GM18505 (cell line): Measurements from ENCODE around the gene GABRD.

Source experiments
- ATAC-seq: cut with Tn5 transposase; IDR thresholded peaks from one replicate; pipeline ENCODE4 v1.9.1; 2021; ENCODE audit not compliant: unreplicated experiment
- POLR2A ChIP-seq: IDR thresholded peaks from 4 replicates; pipeline ENCODE4 v1.6.1; 2011; ENCODE audit warnings: borderline replicate concordance; ENCODE audit not compliant: insufficient read depth, insufficient read length; ENCODE audit errors: extremely low read depth

Gene GABRD

GRCh38 chr1:2052054-2052679 is 33.0 kb downstream of the GABRD start:
- ATAC-seq, result no peak
- TF ChIP-seq POLR2A, result no peak

DNA sequence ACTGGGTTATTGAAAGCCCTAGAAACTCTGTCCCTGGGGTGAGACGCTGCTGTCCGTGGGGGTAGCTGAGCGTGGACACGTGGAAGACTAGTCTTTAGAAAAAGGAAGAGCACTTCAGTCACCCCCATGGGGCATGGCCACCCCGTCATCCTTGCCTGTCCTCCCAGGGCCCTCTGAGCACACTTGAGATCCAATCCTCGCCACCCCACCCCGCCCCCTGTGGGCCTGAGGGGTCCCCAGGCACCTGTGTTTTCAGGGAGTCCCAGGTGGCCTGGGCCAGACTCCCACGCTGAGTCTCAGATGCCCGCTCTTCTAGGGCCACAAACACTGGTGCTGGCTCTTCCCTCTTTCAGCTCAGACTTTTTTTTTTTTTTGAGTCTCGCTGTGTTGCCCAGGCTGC is 33.6 kb downstream of the GABRD start:
- no peak for ATAC-seq
- TF ChIP-seq POLR2A, result no peak

DNA sequence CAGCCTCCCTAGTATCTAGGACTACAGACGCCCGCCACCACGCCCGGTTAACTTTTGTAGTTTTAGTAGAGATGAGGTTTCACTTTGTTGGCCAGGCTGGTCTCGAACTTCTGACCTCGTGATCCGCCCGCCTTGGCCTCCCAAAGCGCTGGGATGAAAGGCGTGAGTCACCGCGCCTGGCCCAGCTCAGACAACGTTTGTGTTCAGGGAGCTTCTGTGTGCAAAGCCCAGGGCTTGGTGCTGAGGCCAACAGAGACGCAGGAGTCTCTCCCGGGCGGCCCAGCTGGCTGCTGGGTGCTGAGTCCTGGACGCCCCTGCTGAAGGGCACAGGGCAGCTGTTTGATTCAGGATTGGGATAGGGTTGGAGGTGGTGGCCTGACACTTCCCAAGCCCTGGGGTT is 34.1 kb downstream of the GABRD start:
- no peak for ATAC-seq
- TF ChIP-seq POLR2A, result no peak

GRCh38 chr1:2053784-2054376 is 34.7 kb downstream of the GABRD start:
- ATAC-seq, result no peak
- no peak for TF ChIP-seq POLR2A

DNA sequence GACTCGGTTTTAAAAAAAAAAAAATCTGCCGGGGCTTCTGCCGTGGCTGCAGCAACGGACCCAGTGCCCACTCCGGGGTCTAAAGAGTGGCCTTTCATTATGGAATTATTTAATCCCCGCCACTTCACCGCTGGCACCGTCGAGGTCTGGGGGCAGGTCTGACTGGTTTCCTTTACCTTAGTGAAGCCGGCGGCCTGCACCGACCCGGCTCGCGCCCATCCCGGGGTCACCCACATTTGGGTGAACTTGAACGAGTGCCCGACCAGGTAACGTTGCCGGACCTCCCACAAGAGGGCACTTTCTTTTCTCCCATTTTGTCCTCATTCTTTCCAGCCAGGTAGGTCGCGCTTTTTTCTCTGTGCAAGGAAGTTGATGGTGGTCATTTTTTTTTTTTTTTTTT is 35.4 kb downstream of the GABRD start:
- no peak for TF ChIP-seq POLR2A

DNA sequence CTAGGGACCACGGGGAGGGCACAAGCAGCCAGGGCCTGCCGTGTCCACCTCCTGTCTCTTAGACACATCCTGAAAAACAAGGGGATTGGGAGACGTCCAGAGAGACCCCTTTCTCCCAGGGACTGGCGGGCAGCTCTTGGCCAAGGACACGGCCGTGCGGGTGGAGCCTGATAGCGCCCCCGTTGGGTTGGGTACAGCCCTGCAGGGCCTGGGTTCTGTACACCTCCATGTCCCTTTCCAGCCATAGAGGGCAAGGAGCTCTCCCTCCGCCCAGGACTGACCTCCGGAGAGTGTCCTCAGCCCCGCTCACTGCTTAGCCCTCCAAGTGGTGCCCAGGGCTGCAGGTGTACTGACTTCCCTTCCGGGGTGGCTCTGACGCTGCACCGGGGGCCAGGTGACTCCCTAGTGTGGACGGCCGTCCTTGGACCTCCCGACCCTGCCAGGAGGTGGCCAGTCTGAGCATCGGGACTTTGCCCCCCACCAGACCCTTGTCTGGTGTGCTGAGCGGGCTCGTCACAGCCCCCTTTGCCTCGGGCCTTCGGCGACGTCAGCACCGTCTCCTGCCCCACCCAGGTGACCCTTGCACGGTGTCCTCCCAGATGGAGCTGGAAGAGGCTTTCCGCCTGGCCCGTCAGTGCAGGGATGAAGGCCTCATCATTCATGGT is 36.9 kb downstream of the GABRD start:
- no peak for TF ChIP-seq POLR2A
- no peak for ATAC-seq

More for the DNA sequence above, 35.4 kb downstream of the GABRD start:
- no peak for ATAC-seq

DNA sequence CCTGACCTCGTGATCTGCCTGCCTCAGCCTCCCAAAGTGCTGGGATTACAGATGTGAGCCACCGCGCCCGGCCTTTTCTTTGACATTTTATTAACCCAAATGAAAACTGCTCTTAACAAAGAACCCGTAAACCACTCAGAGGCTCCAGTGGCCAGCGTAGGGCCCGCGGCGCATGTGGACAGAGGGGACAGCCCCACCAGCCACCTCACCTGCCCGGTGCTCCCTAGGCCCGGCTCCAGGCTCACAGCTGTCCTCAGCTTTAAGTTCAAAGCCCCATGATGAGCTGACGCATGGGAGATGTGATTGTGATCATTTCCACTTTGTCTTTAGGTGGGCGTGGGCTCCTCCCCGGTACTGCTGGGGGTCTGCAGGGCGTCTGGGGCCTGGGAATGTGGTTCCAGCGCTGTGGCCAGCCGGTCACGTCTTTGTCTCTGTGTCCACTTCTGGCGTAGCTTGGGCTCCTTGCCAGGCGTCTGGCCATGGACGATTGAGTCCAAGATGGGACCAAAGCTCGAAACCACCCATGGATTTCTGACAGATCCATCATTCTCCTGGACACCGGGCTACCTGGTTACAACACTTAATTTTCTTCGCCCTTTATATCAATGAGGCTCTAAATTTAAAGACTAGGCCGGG is 37.9 kb downstream of the GABRD start:
- no peak for TF ChIP-seq POLR2A
- no peak for ATAC-seq

DNA sequence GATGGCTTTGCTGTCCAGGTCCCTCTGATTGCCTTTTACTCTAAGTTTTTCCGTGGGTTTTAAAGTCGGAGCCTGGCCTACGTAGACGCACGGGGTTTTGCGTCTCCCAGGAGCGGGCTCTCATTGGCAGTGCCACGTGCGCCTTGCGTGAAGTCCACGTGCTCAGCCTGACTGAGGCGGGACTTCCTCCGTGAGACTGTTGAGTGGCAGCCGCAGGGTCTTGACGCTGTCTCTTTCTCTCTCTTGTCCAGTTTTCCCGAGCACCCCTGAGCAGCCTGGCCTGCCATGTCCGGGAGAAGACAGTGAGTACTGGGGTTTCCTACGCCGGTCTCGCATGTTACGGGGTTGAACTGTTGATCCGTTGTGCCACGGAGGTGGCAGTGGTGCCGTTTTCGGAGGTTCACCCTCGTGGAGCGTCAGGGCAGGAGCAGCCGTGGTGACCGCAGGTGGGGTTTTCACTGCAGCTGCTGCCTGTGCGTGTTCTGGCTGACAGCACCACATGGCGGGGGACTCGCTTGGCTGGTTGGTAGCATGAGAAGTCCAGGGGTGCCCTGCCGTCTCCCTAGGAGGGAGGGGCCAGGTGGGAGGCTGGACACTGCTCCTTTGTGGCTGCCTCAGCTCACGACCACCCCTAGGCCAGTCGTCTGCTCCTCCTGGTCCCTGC is 40.3 kb downstream of the GABRD start:
- ATAC-seq, result no peak
- no peak for TF ChIP-seq POLR2A

DNA sequence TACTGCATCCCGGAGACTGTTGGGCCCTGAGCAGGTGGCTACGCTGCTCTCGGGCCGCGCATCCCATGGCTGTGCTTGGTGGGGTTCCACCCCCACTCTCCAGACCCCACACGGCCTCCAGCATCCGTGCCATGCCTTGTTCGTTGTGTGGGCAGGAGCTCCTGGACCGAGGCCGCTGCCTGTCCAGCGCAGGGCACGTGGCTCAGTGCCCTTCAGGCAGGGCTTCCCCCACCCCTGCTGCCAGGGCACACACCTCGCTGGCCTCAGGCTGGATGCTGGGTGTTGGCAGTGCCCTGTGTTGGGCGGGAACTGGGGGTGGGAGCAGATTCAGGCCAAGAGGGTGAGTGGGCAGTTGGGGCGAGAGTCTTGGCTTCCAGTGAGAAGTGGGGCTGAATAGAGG is 40.9 kb downstream of the GABRD start:
- ATAC-seq, result no peak
- no peak for TF ChIP-seq POLR2A

GRCh38 chr1:2060535-2060934 is 41.4 kb downstream of the GABRD start:
- TF ChIP-seq POLR2A, result no peak
- no peak for ATAC-seq

GRCh38 chr1:2061065-2061778 is 42.1 kb downstream of the GABRD start:
- TF ChIP-seq POLR2A, result no peak
- no peak for ATAC-seq

GRCh38 chr1:2065699-2066098 is 46.6 kb downstream of the GABRD start:
- ATAC-seq, result no peak
- no peak for TF ChIP-seq POLR2A

DNA sequence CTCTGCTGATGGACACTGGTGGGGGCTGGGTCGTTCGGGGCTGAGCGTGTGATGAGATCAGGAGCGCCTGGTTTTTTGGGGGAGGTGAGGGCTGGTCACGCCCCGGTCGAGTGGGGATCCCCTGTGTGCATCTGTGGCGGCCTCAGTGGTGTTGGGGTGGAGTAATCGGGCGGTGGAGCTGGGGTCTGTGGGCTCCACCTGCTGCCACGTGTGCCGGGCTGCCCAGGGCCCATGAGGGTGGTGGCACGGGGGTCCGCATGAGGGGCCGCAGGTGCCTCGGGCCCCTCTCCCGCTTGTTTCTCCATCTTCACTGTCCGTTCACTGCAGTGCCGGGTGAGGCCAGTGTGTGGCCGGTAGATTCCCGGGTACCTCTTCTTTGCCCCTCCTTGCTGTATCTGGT is 48.2 kb downstream of the GABRD start:
- TF ChIP-seq POLR2A, result no peak
- no peak for ATAC-seq

GRCh38 chr1:2067981-2068380 is 48.8 kb downstream of the GABRD start:
- TF ChIP-seq POLR2A, result no peak
- ATAC-seq, result no peak

- no peak for ATAC-seq
- TF ChIP-seq POLR2A, result no peak
Measured at GRCh38 chr1:2068951-2069350, 49.8 kb downstream of the GABRD start.
